Mesenchymal stem cell (in vitro differentiated cells and primary cell): ENCODE results near the gene RAP1GAP. TPM values are rescaled to one million over a fixed set of nuclear protein-coding genes. Genes with fewer than 3 reads are reported as not detected.

Source experiments
- DNase-seq: peaks from one replicate; pipeline ENCODE4 v3.0.0-alpha.2; 2013
- H2AFZ ChIP-seq: one replicate; pipeline ENCODE4 v1.6.1; 2013; ENCODE audit warnings: low read depth, mild to moderate bottlenecking, control low read depth, inconsistent platforms, low read length, moderate library complexity
- H2AK5ac ChIP-seq: 2 replicates; pipeline ENCODE4 v1.6.1; 2013; ENCODE audit warnings: low read length, moderate library complexity, mild to moderate bottlenecking, inconsistent platforms; ENCODE audit not compliant: severe bottlenecking
- H2BK120ac ChIP-seq: one replicate; pipeline ENCODE4 v1.6.1; 2013; ENCODE audit warnings: low read depth, mild to moderate bottlenecking, inconsistent platforms, low read length, moderate library complexity
- H2BK12ac ChIP-seq, 2 experiments: one replicate each; pipeline ENCODE4 v1.6.1; 2013; ENCODE audit warnings: inconsistent platforms in 2 of 2, low read length in 2 of 2, mild to moderate bottlenecking in 2 of 2, moderate library complexity in 2 of 2, control low read depth in 1 of 2
- H2BK15ac ChIP-seq: one replicate; pipeline ENCODE4 v1.6.1; 2013; ENCODE audit warnings: mild to moderate bottlenecking, low read depth, inconsistent platforms; ENCODE audit not compliant: poor library complexity, severe bottlenecking
- H2BK5ac ChIP-seq: 2 replicates; pipeline ENCODE4 v1.6.1; 2013; ENCODE audit warnings: low read depth, mild to moderate bottlenecking, low read length, control low read depth, inconsistent platforms; ENCODE audit not compliant: poor library complexity, severe bottlenecking
- H3K14ac ChIP-seq, 2 experiments: one replicate each; pipeline ENCODE4 v1.6.1; 2013; ENCODE audit warnings: inconsistent platforms in 2 of 2, low read length in 2 of 2, control low read depth in 1 of 2, mild to moderate bottlenecking in 1 of 2, moderate library complexity in 1 of 2
- H3K18ac ChIP-seq, 2 experiments: one replicate each; pipeline ENCODE4 v1.6.1; 2013; ENCODE audit warnings: inconsistent platforms in 2 of 2, low read length in 2 of 2, control low read depth in 1 of 2, low read depth in 1 of 2, mild to moderate bottlenecking in 1 of 2
- H3K23ac ChIP-seq, 2 experiments: one replicate each; pipeline ENCODE4 v1.6.1; 2013; ENCODE audit warnings: inconsistent platforms in 2 of 2, low read length in 2 of 2, mild to moderate bottlenecking in 2 of 2, moderate library complexity in 2 of 2, control low read depth in 1 of 2
- H3K27ac ChIP-seq: 2 replicates; pipeline ENCODE4 v1.5.1; 2013; ENCODE audit warnings: mild to moderate bottlenecking, moderate library complexity, low read length, control low read depth, inconsistent platforms; ENCODE audit not compliant: poor library complexity, severe bottlenecking
- H3K27me3 ChIP-seq, 2 experiments: 2 replicates each; pipeline versions ENCODE4 v1.6.1 to v1.7.0; 2013; ENCODE audit warnings: low read length in 2 of 2, mild to moderate bottlenecking in 2 of 2, moderate library complexity in 2 of 2, control low read depth in 1 of 2, inconsistent platforms in 1 of 2; ENCODE audit not compliant: control insufficient read depth in 1 of 2, insufficient read depth in 1 of 2
- H3K36me3 ChIP-seq, 2 experiments: 2 replicates each; pipeline versions ENCODE4 v1.6.1 to v1.7.0; 2013; ENCODE audit warnings: low read length in 2 of 2, control low read depth in 1 of 2, inconsistent platforms in 1 of 2, low read depth in 1 of 2, mild to moderate bottlenecking in 1 of 2; ENCODE audit not compliant: insufficient read depth in 2 of 2, control insufficient read depth in 1 of 2
- H3K4ac ChIP-seq, 2 experiments: one replicate each; pipeline ENCODE4 v1.6.1; 2013; ENCODE audit warnings: inconsistent platforms in 2 of 2, low read length in 2 of 2, mild to moderate bottlenecking in 2 of 2, moderate library complexity in 2 of 2, control low read depth in 1 of 2, low read depth in 1 of 2
- H3K4me1 ChIP-seq: 2 replicates; pipeline ENCODE4 v1.6.1; 2013; ENCODE audit warnings: low read depth, low read length, control low read depth; ENCODE audit not compliant: control insufficient read depth, insufficient read depth
- H3K4me2 ChIP-seq: 2 replicates; pipeline ENCODE4 v1.6.1; 2013; ENCODE audit warnings: low read length, mild to moderate bottlenecking, inconsistent platforms; ENCODE audit not compliant: poor library complexity, severe bottlenecking
- H3K4me3 ChIP-seq, 2 experiments: 2 replicates each; pipeline versions ENCODE4 v1.5.1 to v1.7.0; 2013; ENCODE audit warnings: low read length in 2 of 2, mild to moderate bottlenecking in 2 of 2, control low read depth in 1 of 2, low read depth in 1 of 2; ENCODE audit not compliant: insufficient read depth in 1 of 2
- H3K79me1 ChIP-seq: replicated peaks from 2 replicates; pipeline ENCODE4 v1.6.1; 2013; ENCODE audit warnings: mild to moderate bottlenecking, control low read depth, low read length, inconsistent platforms; ENCODE audit not compliant: poor library complexity, severe bottlenecking
- H3K9ac ChIP-seq: 2 replicates; pipeline ENCODE4 v1.7.0; 2013; ENCODE audit warnings: mild to moderate bottlenecking, low read length, moderate library complexity
- H3K9me3 ChIP-seq: 2 replicates; pipeline ENCODE4 v1.7.0; 2013; ENCODE audit warnings: mild to moderate bottlenecking, low read length; ENCODE audit not compliant: control insufficient read depth
- H4K8ac ChIP-seq: one replicate; pipeline ENCODE4 v1.6.1; 2013; ENCODE audit warnings: inconsistent platforms, mild to moderate bottlenecking, low read length, moderate library complexity
- H4K91ac ChIP-seq: one replicate; pipeline ENCODE4 v1.6.1; 2013; ENCODE audit warnings: mild to moderate bottlenecking, low read length, inconsistent platforms
- WGBS: methylation state at CpG from one replicate; pipeline ENCODE4 v1.1.7; 2013; ENCODE audit warnings: mixed read lengths; 5-methylcytosine and 5-hydroxymethylcytosine counted together
- polyA plus RNA-seq, 2 experiments: library from polyadenylated mRNA; stranded (reverse); fragments of 200-250 nt; gene quantifications; one replicate each; pipeline ENCODE4 v1.2.3, GENCODE V29; 2013

RAP1GAP gene
- 0.50 TPM for polyA plus RNA-seq (2013, experiment 1 of 2)
- 0.62 TPM for polyA plus RNA-seq (2013, experiment 2 of 2)

GRCh38 chr1:21669258-21670058 lies at the start of gene RAP1GAP:
TSS of gene RAP1GAP (minus strand) at chr1:21669357. CDS start at chr1:21620032, 49,325 bp downstream.
- peak within 1 kb of the TSS; percentile 49 for H2BK15ac ChIP-seq
- H3K79me1 ChIP-seq = no peaks in the 10 kb centered on the region
- H3K9me3 ChIP-seq = no peaks in the 10 kb centered on the region
- no peak within 1 kb of the TSS for H3K14ac ChIP-seq
- peak within 1 kb of the TSS; percentile 75 for H4K8ac ChIP-seq
- H3K27me3 ChIP-seq = peaks cover 49 to 74% of the 10 kb centered on the region in 2 experiments
- H3K27ac ChIP-seq = no peak within 1 kb of the TSS
- peak within 1 kb of the TSS; percentile 67 for H3K9ac ChIP-seq
- H4K91ac ChIP-seq = no peak within 1 kb of the TSS
- 3% methylated on average over 45 of the region's 64 CpGs for WGBS
- H2AK5ac ChIP-seq = no peak within 1 kb of the TSS
- no peak within 1 kb of the TSS for H3K4ac ChIP-seq
- peaks cover 27% of the 10 kb centered on the region for H3K4me1 ChIP-seq
- H3K4me3 ChIP-seq = peak within 1 kb of the TSS; percentile 45 to 65
- H2BK12ac ChIP-seq = no peak within 1 kb of the TSS
- H3K18ac ChIP-seq = peak within 1 kb of the TSS; percentile 23 to 34
- peak within 1 kb of the TSS; percentile 86 for H3K4me2 ChIP-seq
- no peak within 1 kb of the TSS for H2BK5ac ChIP-seq
- peak; percentile 21 for DNase-seq
- H3K23ac ChIP-seq = peak within 1 kb of the TSS in 1 of 2 experiments; percentile 23
- H2AFZ ChIP-seq = no peak within 1 kb of the TSS
- H2BK120ac ChIP-seq = peak within 1 kb of the TSS; percentile 19
- no peaks in the 10 kb centered on the region for H3K36me3 ChIP-seq

DNA sequence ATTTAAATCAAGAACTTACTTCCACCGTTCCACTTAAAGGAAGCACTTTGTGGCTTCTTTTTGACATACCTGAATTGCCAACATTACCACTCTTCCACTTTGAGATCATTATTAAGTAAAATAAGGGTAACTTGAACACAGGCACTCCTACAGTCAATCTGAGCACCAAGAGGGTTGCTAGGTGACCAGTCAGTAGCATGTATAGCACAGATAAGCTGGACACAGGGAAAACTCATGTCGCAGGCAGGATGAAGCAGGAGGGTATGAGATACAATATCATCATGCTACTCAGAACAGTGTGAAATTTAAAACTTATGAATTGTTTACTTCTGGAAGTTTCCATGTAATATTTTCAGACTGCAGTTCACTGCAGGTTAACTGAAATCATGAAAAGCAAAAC lies 47.0 kb upstream of the RAP1GAP start:
- peaks cover 42 to 93% of the 10 kb centered on the region in 2 experiments for H3K36me3 ChIP-seq
- no peak overlapping the region for H4K8ac ChIP-seq
- H2BK12ac ChIP-seq = no peak overlapping the region
- H2AK5ac ChIP-seq = no peak overlapping the region
- no peak overlapping the region for H3K23ac ChIP-seq
- no peak overlapping the region for H3K4me2 ChIP-seq
- H2BK5ac ChIP-seq = no peak overlapping the region
- WGBS = 93% methylated on average over 2 of the region's 2 CpGs
- no peak overlapping the region for H3K14ac ChIP-seq
- no peak overlapping the region for H2AFZ ChIP-seq
- peaks cover 28% of the 10 kb centered on the region for H3K79me1 ChIP-seq
- no peak overlapping the region for H3K18ac ChIP-seq
- H3K9ac ChIP-seq = no peak overlapping the region
- no peak overlapping the region for H3K27ac ChIP-seq
- no peak overlapping the region for H3K4ac ChIP-seq
- no peak overlapping the region for H3K4me3 ChIP-seq
- H3K27me3 ChIP-seq = no peaks in the 10 kb centered on the region
- no peak overlapping the region for H4K91ac ChIP-seq
- DNase-seq = no peak
- H3K9me3 ChIP-seq = no peaks in the 10 kb centered on the region
- no peak overlapping the region for H2BK120ac ChIP-seq
- no peak overlapping the region for H2BK15ac ChIP-seq
- H3K4me1 ChIP-seq = peaks cover 5% of the 10 kb centered on the region

- Histone ChIP-seq H3K9ac (no peak overlapping the region), H2BK120ac (no peak overlapping the region), H3K9me3 (no peaks in the 10 kb centered on the region), H3K36me3 (peaks cover 20 to 70% of the 10 kb centered on the region in 2 experiments), H3K79me1 (peaks cover 19% of the 10 kb centered on the region), H3K14ac (no peak overlapping the region), H3K4me2 (no peak overlapping the region), H2AK5ac (no peak overlapping the region), H2AFZ (no peak overlapping the region), H2BK12ac (no peak overlapping the region), H3K4me3 (no peak overlapping the region), H3K23ac (no peak overlapping the region), H3K27ac (peak overlapping the region; percentile 20), H2BK5ac (no peak overlapping the region), H4K8ac (no peak overlapping the region), H3K4me1 (peaks cover 6% of the 10 kb centered on the region), H2BK15ac (no peak overlapping the region), H3K4ac (no peak overlapping the region), H4K91ac (no peak overlapping the region), H3K27me3 (no peaks in the 10 kb centered on the region), H3K18ac (no peak overlapping the region)
- WGBS = 94% methylated on average over 4 of the region's 4 CpGs
- DNase-seq = no peak
Observed at GRCh38 chr1:21707891-21708290, 38.7 kb upstream of the RAP1GAP start.

- DNase-seq = no peak
- no peak overlapping the region for H3K4me2 ChIP-seq
- H3K9ac ChIP-seq = no peak overlapping the region
- H3K14ac ChIP-seq = no peak overlapping the region
- no peak overlapping the region for H2BK12ac ChIP-seq
- H3K79me1 ChIP-seq = peaks cover 22% of the 10 kb centered on the region
- WGBS = 96% methylated on average over 4 of the region's 5 CpGs
- peaks cover 6% of the 10 kb centered on the region for H3K4me1 ChIP-seq
- H3K18ac ChIP-seq = no peak overlapping the region
- H3K9me3 ChIP-seq = no peaks in the 10 kb centered on the region
- no peak overlapping the region for H3K23ac ChIP-seq
- H2BK15ac ChIP-seq = no peak overlapping the region
- peaks cover 18 to 72% of the 10 kb centered on the region in 2 experiments for H3K36me3 ChIP-seq
- no peak overlapping the region for H2BK120ac ChIP-seq
- H2AFZ ChIP-seq = no peak overlapping the region
- H3K4me3 ChIP-seq = no peak overlapping the region
- no peaks in the 10 kb centered on the region for H3K27me3 ChIP-seq
- no peak overlapping the region for H4K8ac ChIP-seq
- no peak overlapping the region for H2AK5ac ChIP-seq
- no peak overlapping the region for H4K91ac ChIP-seq
- H2BK5ac ChIP-seq = no peak overlapping the region
- H3K27ac ChIP-seq = peak overlapping the region; percentile 20
- H3K4ac ChIP-seq = no peak overlapping the region
Observed at GRCh38 chr1:21707086-21707840, 38.1 kb upstream of the RAP1GAP start.
